Gastrocnemius medialis (tissue), 4 donors: Measurements from ENCODE around the gene PLCZ1.

Source experiments
- CTCF ChIP-seq, 5 experiments: fragments of 450-650 bp in 3 of 5; fragments of 200-600 bp in 2 of 5; sonication (generic) in 2 of 5; IDR thresholded peaks in 4 of 5; conservative IDR thresholded peaks in 1 of 5; 1 replicate in 4 of 5; 2 replicates in 1 of 5; pipeline ENCODE4 v1.5.1; 2016 to 2019; ENCODE audit warnings: antibody characterized with exemption in 5 of 5, mild to moderate bottlenecking in 3 of 5, moderate library complexity in 3 of 5
- POLR2A ChIP-seq, 2 donors: fragments of 450-650 bp; IDR thresholded peaks; one replicate each; pipeline ENCODE4 v1.6.1; 2017; ENCODE audit warnings: antibody characterized with exemption in 2 of 2, mild to moderate bottlenecking in 2 of 2, moderate library complexity in 2 of 2

GRCh38 chr12:18718462-18718861, 19.4 kb downstream of the PLCZ1 start:
- TF ChIP-seq POLR2A (IDR thresholded peaks at IDR 0.05) (no peak), CTCF (IDR thresholded peaks at IDR 0.05 in 4 of 5, conservative IDR thresholded peaks at IDR 0.05 in 1 of 5) (no peak)
